HepG2 (cell line): ENCODE data around the gene RUVBL1. TPM values are rescaled to one million over a fixed set of nuclear protein-coding genes. Genes with fewer than 3 reads are reported as not detected.

Experiments used
- ATAC-seq: fragments of 200-7000 bp; cut with Tn5 transposase; 3 replicates; pipeline ENCODE4 v1.9.1; 2020; ENCODE audit warnings: mild to moderate bottlenecking, moderate library complexity
- BruUV-seq: library from RNA; stranded (reverse); fragments of 400-500 nt; replicated peaks from 2 replicates; lab custom pipeline; 2021; lab: Mats Ljungman, UMichigan
- CTCF ChIA-PET: fragments of 300-600 bp; formaldehyde crosslinking; extraction: SDS; loops from one replicate; lab custom pipeline; 2021; ENCODE audit warnings: low total read pairs, inconsistent platforms, low intra/inter-chr PET ratio; lab: Yijun Ruan, JAX
- POLR2A ChIA-PET: fragments of 350-600 bp; sonication (Branson Sonifier 250); formaldehyde crosslinking; loops from one replicate; lab custom pipeline; 2020; ENCODE audit warnings: antibody characterized with exemption, inconsistent platforms; lab: Yijun Ruan, JAX
- DNase-seq: peaks from one replicate; pipeline ENCODE4 v3.0.0-alpha.2; 2015; ENCODE audit warnings: low spot score
- FAIRE-seq: peaks from 3 replicates; lab custom pipeline; 2011; peaks lifted over from hg19 to GRCh38; lab: Jason Lieb, UNC
- H2AFZ ChIP-seq: one replicate; pipeline ENCODE4 v1.6.1; 2011; ENCODE audit warnings: low read length, inconsistent platforms
- H3K27ac ChIP-seq: fragments of 300-600 bp; 3 replicates; pipeline ENCODE4 v1.8.0; 2011; ENCODE audit warnings: mixed run types, mild to moderate bottlenecking, mixed read lengths, low read length, inconsistent platforms; ENCODE audit not compliant: insufficient read depth; ENCODE audit errors: extremely low read length
- H3K27me3 ChIP-seq, 2 experiments: fragments of 200-600 bp in 1 of 2; 2 replicates in 1 of 2; 3 replicates in 1 of 2; pipeline versions ENCODE4 v1.6.0 to v1.8.0; 2011; ENCODE audit warnings: low read length in 2 of 2, mild to moderate bottlenecking in 2 of 2, moderate library complexity in 2 of 2, inconsistent platforms in 1 of 2; ENCODE audit not compliant: insufficient read depth in 2 of 2, control insufficient read depth in 1 of 2
- H3K36me3 ChIP-seq, 2 experiments: fragments of 200-600 bp in 1 of 2; replicated peaks in 1 of 2; 2 replicates in 1 of 2; 3 replicates in 1 of 2; pipeline versions ENCODE4 v1.5.1 to v1.8.0; 2011; ENCODE audit warnings: low read length in 2 of 2, inconsistent platforms in 1 of 2; ENCODE audit not compliant: insufficient read depth in 2 of 2, control insufficient read depth in 1 of 2
- H3K4me1 ChIP-seq: 2 replicates; pipeline ENCODE4 v1.5.1; 2012; ENCODE audit warnings: low read length, inconsistent platforms; ENCODE audit not compliant: insufficient read depth
- H3K4me2 ChIP-seq: 2 replicates; pipeline ENCODE4 v1.6.0; 2011; ENCODE audit warnings: low read depth, low read length, inconsistent platforms
- H3K4me3 ChIP-seq, 3 experiments: fragments of 200-600 bp in 1 of 3; sonication (generic), shearing (Covaris generic) in 1 of 3; replicated peaks in 1 of 3; 2 replicates each; pipeline ENCODE4 v1.5.1; 2011 to 2016; ENCODE audit warnings: low read length in 3 of 3, inconsistent platforms in 2 of 3, low read depth in 2 of 3, mild to moderate bottlenecking in 2 of 3, control low read depth in 1 of 3, mixed read lengths in 1 of 3; ENCODE audit not compliant: insufficient read depth in 1 of 3
- H3K79me2 ChIP-seq: one replicate; pipeline ENCODE4 v1.6.1; 2011; ENCODE audit warnings: low read length, inconsistent platforms; ENCODE audit not compliant: insufficient read depth
- H3K9ac ChIP-seq: 2 replicates; pipeline ENCODE4 v1.6.0; 2011; ENCODE audit warnings: mild to moderate bottlenecking, low read depth, low read length, inconsistent platforms; ENCODE audit not compliant: insufficient read depth
- H3K9me3 ChIP-seq: 2 replicates; pipeline ENCODE4 v1.5.1; 2012; ENCODE audit warnings: mild to moderate bottlenecking, low read length
- H4K20me1 ChIP-seq: 2 replicates; pipeline ENCODE4 v1.6.0; 2011; ENCODE audit warnings: inconsistent platforms, mild to moderate bottlenecking, low read length, moderate library complexity; ENCODE audit not compliant: insufficient read depth
- ARID3A ChIP-seq: IDR thresholded peaks from 2 replicates; pipeline ENCODE4 v1.6.1; 2012; ENCODE audit warnings: low read depth, low read length, improper control_type of control experiment
- HMG20A ChIP-seq: IDR thresholded peaks from 2 replicates; pipeline ENCODE4 v1.6.1; 2016; ENCODE audit warnings: borderline replicate concordance
- MAX ChIP-seq: IDR thresholded peaks from 2 replicates; pipeline ENCODE4 v1.6.1; 2012; ENCODE audit warnings: inconsistent platforms
- MED8 ChIP-seq: sonication (generic); formaldehyde crosslinking; IDR thresholded peaks from 2 replicates; pipeline ENCODE4 v1.8.1; 2023; ENCODE audit warnings: mild to moderate bottlenecking, missing genetic modification reagents; ENCODE audit not compliant: insufficient replicate concordance
- MTF2 ChIP-seq: sonication (generic); formaldehyde crosslinking; IDR thresholded peaks from 2 replicates; pipeline ENCODE4 v1.5.0; 2020; ENCODE audit warnings: missing genetic modification reagents, borderline replicate concordance
- NFE2L2 ChIP-seq: fragments of 150-350 bp; IDR thresholded peaks from 2 replicates; pipeline ENCODE4 v1.6.1; 2014; ENCODE audit warnings: low read length
- NONO ChIP-seq, 2 experiments: fragments of 450-650 bp in 1 of 2; sonication (generic) in 1 of 2; formaldehyde crosslinking in 1 of 2; IDR thresholded peaks in 1 of 2; conservative IDR thresholded peaks in 1 of 2; 2 replicates each; pipeline versions ENCODE4 v1.6.1 to v1.8.0; 2017 to 2022; ENCODE audit warnings: mild to moderate bottlenecking in 1 of 2, missing genetic modification reagents in 1 of 2, moderate library complexity in 1 of 2
- PLRG1 ChIP-seq: fragments of 450-650 bp; conservative IDR thresholded peaks from 2 replicates; pipeline ENCODE4 v1.6.1; 2016
- PRMT3 ChIP-seq: sonication (generic); formaldehyde crosslinking; IDR thresholded peaks from 2 replicates; pipeline ENCODE4 v1.8.1; 2022; ENCODE audit warnings: low read depth, mild to moderate bottlenecking, moderate library complexity, missing genetic modification reagents, borderline replicate concordance
- ZC3H13 ChIP-seq: sonication (generic); formaldehyde crosslinking; IDR thresholded peaks from 2 replicates; pipeline ENCODE4 v1.8.1; 2023; ENCODE audit warnings: mild to moderate bottlenecking, missing genetic modification reagents, moderate library complexity
- ZFP36L1 ChIP-seq: sonication (generic); formaldehyde crosslinking; IDR thresholded peaks from 2 replicates; pipeline ENCODE4 v1.8.0; 2022; ENCODE audit warnings: mild to moderate bottlenecking, missing genetic modification reagents, moderate library complexity
- ZFX ChIP-seq: sonication (generic); formaldehyde crosslinking; IDR thresholded peaks from 2 replicates; pipeline ENCODE4 v1.4.0; 2020; ENCODE audit warnings: mild to moderate bottlenecking, low read depth, missing genetic modification reagents, moderate library complexity
- ZNF432 ChIP-seq: sonication (generic); formaldehyde crosslinking; IDR thresholded peaks from 2 replicates; pipeline ENCODE4 v1.5.0; 2020; ENCODE audit warnings: missing genetic modification reagents, mild to moderate bottlenecking, borderline replicate concordance
- ZNF713 ChIP-seq: sonication (generic); formaldehyde crosslinking; IDR thresholded peaks from 2 replicates; pipeline ENCODE4 v1.4.0; 2020; ENCODE audit warnings: mild to moderate bottlenecking, missing genetic modification reagents
- WGBS: methylation state at CpG from one replicate; pipeline ENCODE4 v1.1.6; 2017; ENCODE audit warnings: low lambda C conversion rate; 5-methylcytosine and 5-hydroxymethylcytosine counted together
- in situ Hi-C: cut with HindIII; loops from 2 replicates; pipeline ENCODE4 v1.10.0; 2017; ENCODE audit warnings: low pct_unique_long_range_greater_than_20kb; ENCODE audit not compliant: extremely low pct_ligation_motif_present
- intact Hi-C: fragments of 100-400 bp; cut with micrococcal nuclease; formaldehyde crosslinking; loops from one replicate; pipeline ENCODE4 v1.10.0; 2022; ENCODE audit not compliant: unreplicated experiment
- polyA plus RNA-seq, 8 experiments: library from polyadenylated mRNA; depleted of rRNA in 3 of 8; stranded (reverse) in 7 of 8; unstranded in 1 of 8; fragments of >200 nt; fragmentation: Illumina TruSeq in 4 of 8; extraction: Trizol in 4 of 8; gene quantifications; 2 replicates each; pipeline versions ENCODE4 v1.2.1 to v1.2.3, GENCODE V29; 2011 to 2016; ENCODE audit warnings: low read depth in 4 of 8, missing spikeins in 1 of 8, mixed read lengths in 1 of 8; ENCODE audit not compliant: insufficient read depth in 1 of 8
- total RNA-seq, 5 experiments: library from RNA; depleted of rRNA; stranded (reverse); fragments of >200 nt; fragmentation: Illumina TruSeq; extraction: Trizol; gene quantifications; 2 replicates each; pipeline ENCODE4 v1.2.3, GENCODE V29; 2016; ENCODE audit warnings: low read depth in 1 of 5
- TF ChIP-seq, protein P1 (sequence below): sonication (generic); formaldehyde crosslinking; IDR thresholded peaks from 2 replicates; pipeline ENCODE4 v1.9.0; 2022; ENCODE audit warnings: missing genetic modification reagents, mild to moderate bottlenecking, borderline replicate concordance

RUVBL1 gene
- total and polyA plus RNA-seq, 2 of the 13 experiments (the other 11 are each of a cell fraction or from before 2014, with no cell fraction given): 32.7 to 86.3 TPM

- H3K27me3 ChIP-seq: no peaks in the 10 kb centered on the region
- TF ChIP-seq ZNF713 (no peak), ZNF432 (CRISPR knock-in tag) (no peak), ZC3H13 (CRISPR knock-in tag) (no peak), ZFX (CRISPR knock-in tag) (no peak), ZFP36L1 (CRISPR knock-in tag) (no peak), PRMT3 (CRISPR knock-in tag) (no peak), NFE2L2 (peak; percentile 40), MTF2 (no peak)
- peaks cover 7% of the 10 kb centered on the region for H3K4me1 ChIP-seq
- H3K4me3 ChIP-seq: no peak overlapping the region
- WGBS: 95% methylated on average over 6 of the region's 6 CpGs
- no peaks in the 10 kb centered on the region for H4K20me1 ChIP-seq
- intact Hi-C loops (no loop called here), in situ Hi-C loops (no loop called here)
- no peak for ATAC-seq
- peaks cover 0 to 2% of the 10 kb centered on the region in 2 experiments; a peak in 1 of 5 replicates for H3K36me3 ChIP-seq
- H3K79me2 ChIP-seq: no peaks in the 10 kb centered on the region
- no peak for DNase-seq
- no peaks in the 10 kb centered on the region for H3K9me3 ChIP-seq
- no peak overlapping the region for H3K27ac ChIP-seq
- no TSS peak for BruUV-seq
- H3K9ac ChIP-seq: no peak overlapping the region
- ChIA-PET CTCF (no interaction called here), POLR2A (interaction anchor here (0.8 kb wide), 1 partner anchor 23 kb away, joined by 3 read pairs; no protein-coding TSS in a partner anchor)
- no peak overlapping the region for H3K4me2 ChIP-seq
- no peak overlapping the region for H2AFZ ChIP-seq
- FAIRE-seq: no peak
These were observed 21.7 kb upstream of the RUVBL1 start for GRCh38 chr3:128145279-128145678.

DNA sequence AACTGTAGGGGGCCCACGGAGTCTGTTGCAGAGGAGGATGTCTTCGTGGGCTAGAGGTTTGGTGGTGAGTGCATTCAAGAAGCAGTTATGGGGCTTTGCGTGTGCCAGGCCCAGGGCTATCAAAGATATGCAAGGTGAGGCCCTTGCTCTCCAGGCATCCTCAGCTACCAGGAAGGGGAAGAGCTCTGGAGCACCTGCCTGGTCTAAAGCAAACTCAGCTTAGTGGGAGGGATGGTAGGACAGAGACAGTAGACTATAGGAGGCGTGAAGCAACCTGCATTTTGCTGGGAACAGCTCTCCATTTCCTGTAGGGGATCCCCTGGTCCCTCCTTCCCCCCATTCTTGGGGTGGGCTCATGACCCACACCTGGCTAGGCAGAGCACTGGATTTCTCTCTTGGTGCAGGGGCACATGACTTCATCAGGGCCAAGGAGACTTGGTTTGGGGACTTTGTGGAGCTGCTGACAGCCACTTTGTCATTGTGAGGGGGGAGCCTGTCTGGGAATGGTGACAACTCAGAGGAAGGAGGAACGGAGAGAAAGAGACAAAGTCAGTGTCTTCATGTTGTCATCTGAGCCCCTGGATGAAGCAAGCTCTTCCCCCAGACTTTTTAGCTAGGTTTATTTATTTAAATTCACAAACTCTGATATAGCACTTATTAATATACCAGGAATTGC is 21.0 kb upstream of the RUVBL1 start:
- H3K9ac ChIP-seq: no peak overlapping the region
- ATAC-seq (no peak), FAIRE-seq (no peak), DNase-seq (no peak)
- in situ Hi-C loops (no loop called here), intact Hi-C loops (no loop called here)
- BruUV-seq: no TSS peak
- no peak overlapping the region for H3K27ac ChIP-seq
- H2AFZ ChIP-seq: no peak overlapping the region
- H3K9me3 ChIP-seq: no peaks in the 10 kb centered on the region
- 88% methylated on average over 4 of the region's 5 CpGs for WGBS
- H3K79me2 ChIP-seq: no peaks in the 10 kb centered on the region
- H3K4me3 ChIP-seq: no peak overlapping the region
- no peak overlapping the region for H3K4me2 ChIP-seq
- POLR2A ChIA-PET: interaction anchor here (0.8 to 1.1 kb wide), 2 partner anchors 21 to 23 kb away, joined by 3 read pairs; partner anchors contain the start of gene RUVBL1
- no peaks in the 10 kb centered on the region for H3K27me3 ChIP-seq
- CTCF ChIA-PET: no interaction called here
- no peaks in the 10 kb centered on the region for H4K20me1 ChIP-seq
- H3K36me3 ChIP-seq: peaks cover 0 to 2% of the 10 kb centered on the region in 2 experiments; a peak in 1 of 5 replicates
- peaks cover 2% of the 10 kb centered on the region for H3K4me1 ChIP-seq
- TF ChIP-seq MAX (no peak), MED8 (CRISPR knock-in tag) (no peak), PLRG1 (no peak), HMG20A (CRISPR knock-in tag) (no peak), ARID3A (no peak), NONO (IDR thresholded peaks at IDR 0.05) (no peak), NONO (CRISPR knock-in tag; conservative IDR thresholded peaks at IDR 0.05) (no peak)
- TF ChIP-seq, protein P1, sequence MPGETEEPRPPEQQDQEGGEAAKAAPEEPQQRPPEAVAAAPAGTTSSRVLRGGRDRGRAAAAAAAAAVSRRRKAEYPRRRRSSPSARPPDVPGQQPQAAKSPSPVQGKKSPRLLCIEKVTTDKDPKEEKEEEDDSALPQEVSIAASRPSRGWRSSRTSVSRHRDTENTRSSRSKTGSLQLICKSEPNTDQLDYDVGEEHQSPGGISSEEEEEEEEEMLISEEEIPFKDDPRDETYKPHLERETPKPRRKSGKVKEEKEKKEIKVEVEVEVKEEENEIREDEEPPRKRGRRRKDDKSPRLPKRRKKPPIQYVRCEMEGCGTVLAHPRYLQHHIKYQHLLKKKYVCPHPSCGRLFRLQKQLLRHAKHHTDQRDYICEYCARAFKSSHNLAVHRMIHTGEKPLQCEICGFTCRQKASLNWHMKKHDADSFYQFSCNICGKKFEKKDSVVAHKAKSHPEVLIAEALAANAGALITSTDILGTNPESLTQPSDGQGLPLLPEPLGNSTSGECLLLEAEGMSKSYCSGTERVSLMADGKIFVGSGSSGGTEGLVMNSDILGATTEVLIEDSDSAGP: no peak
